Breast epithelium (tissue), 3 donors: Measurements from ENCODE around the gene MAP3K6.

Experiments used
- CTCF ChIP-seq, 3 donors: fragments of 450-650 bp; IDR thresholded peaks; one replicate each; pipeline ENCODE4 v1.5.1; 2016 to 2017; ENCODE audit warnings: antibody characterized with exemption in 3 of 3, mild to moderate bottlenecking in 3 of 3, moderate library complexity in 3 of 3
- POLR2A ChIP-seq: fragments of 450-650 bp; IDR thresholded peaks from one replicate; pipeline ENCODE4 v1.6.1; 2016; ENCODE audit warnings: antibody characterized with exemption, mild to moderate bottlenecking, moderate library complexity

- TF ChIP-seq CTCF (IDR thresholded peaks at IDR 0.05), result no peak
- TF ChIP-seq POLR2A, result no peak
These were observed 48.6 kb downstream of the MAP3K6 start for GRCh38 chr1:27318136-27318535.
